GM23248 (cell line): ENCODE data around the gene HTT.

Source experiments
- EZH2 ChIP-seq: fragments of 200-600 bp; sonication (generic); IDR thresholded peaks from 2 replicates; pipeline ENCODE4 v1.6.1; 2018; ENCODE audit warnings: antibody characterized with exemption, mild to moderate bottlenecking; ENCODE audit not compliant: insufficient read depth, poor library complexity, severe bottlenecking
- EZH2phosphoT487 ChIP-seq: fragments of 200-600 bp; sonication (generic); IDR thresholded peaks from 2 replicates; pipeline ENCODE4 v1.6.1; 2018; ENCODE audit warnings: antibody characterized with exemption, moderate library complexity, mild to moderate bottlenecking, low read depth; ENCODE audit not compliant: insufficient read depth

DNA sequence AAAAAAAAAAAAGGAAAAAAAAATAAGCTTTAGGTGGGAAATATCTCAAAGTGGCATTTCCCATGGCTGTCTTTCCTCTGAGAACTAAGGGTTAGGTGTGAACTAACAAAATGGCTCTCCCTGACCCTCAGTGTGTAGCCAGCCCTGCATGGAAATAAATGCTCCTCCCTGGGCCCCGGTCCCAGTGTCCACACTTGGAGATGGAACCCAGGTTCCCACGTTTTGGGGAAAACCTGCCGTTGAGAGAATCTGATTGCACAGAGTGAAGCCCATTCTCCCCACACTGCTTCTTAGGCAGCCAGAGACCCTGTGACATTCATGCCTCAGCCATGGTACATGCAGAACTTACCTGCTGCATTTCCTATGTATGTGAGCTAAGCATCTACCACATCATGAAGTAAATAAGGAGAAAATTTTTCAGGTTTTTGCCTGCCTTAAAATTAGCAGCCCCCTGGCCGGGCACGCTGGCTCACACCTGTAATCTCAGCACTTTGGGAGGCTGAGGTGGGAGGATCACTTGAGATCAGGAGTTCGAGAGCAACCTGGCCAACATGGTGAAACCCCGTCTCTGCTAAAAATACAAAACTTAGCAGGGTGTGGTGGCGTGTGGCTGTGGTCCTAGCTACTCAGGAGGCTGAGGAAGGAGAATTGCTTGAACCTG, 34.6 kb upstream of the HTT start:
- TF ChIP-seq EZH2 (no peak), EZH2phosphoT487 (no peak)
